Measurements from ENCODE around the gene CKM.
"Not testable (repeated sequence)": the region's sequence is repeated elsewhere in the genome, so short reads cannot be mapped to it uniquely, and the experiment has no call there.

The CKM gene

GRCh38 chr19:45314708-45315245 is 7.9 kb downstream of the CKM start:
- TF ChIP-seq CTCF (conservative IDR thresholded peaks at IDR 0.05) (no peak), ZFX (IDR thresholded peaks at IDR 0.05) (no peak)
- H3K27ac ChIP-seq = no peak overlapping the region

- H3K27ac ChIP-seq = not testable (repeated sequence)
Observed at GRCh38 chr19:45312285-45312684, 10.4 kb downstream of the CKM start.

GRCh38 chr19:45311621-45312020 is 11.1 kb downstream of the CKM start:
- TF ChIP-seq ZFX (IDR thresholded peaks at IDR 0.05) = no peak
- TF ChIP-seq CTCF (conservative IDR thresholded peaks at IDR 0.05) = no peak
- no peak overlapping the region for H3K27ac ChIP-seq

GRCh38 chr19:45309322-45309721 is 13.4 kb downstream of the CKM start:
- H3K27ac ChIP-seq = not testable (repeated sequence)

GRCh38 chr19:45307361-45307760 is 15.3 kb downstream of the CKM start:
- no peak overlapping the region for H3K27ac ChIP-seq
- TF ChIP-seq CTCF (conservative IDR thresholded peaks at IDR 0.05) = no peak
- no peak for TF ChIP-seq ZFX (IDR thresholded peaks at IDR 0.05)

- no peak for TF ChIP-seq CTCF (conservative IDR thresholded peaks at IDR 0.05)
- no peak for TF ChIP-seq ZFX (IDR thresholded peaks at IDR 0.05)
- H3K27ac ChIP-seq = no peak overlapping the region
Observed at GRCh38 chr19:45306518-45307027, 16.1 kb downstream of the CKM start.

GRCh38 chr19:45306040-45306439 is 16.6 kb downstream of the CKM start:
- no peak overlapping the region for H3K27ac ChIP-seq
- TF ChIP-seq CTCF (conservative IDR thresholded peaks at IDR 0.05) = no peak
- no peak for TF ChIP-seq ZFX (IDR thresholded peaks at IDR 0.05)

GRCh38 chr19:45305421-45305820 is 17.3 kb downstream of the CKM start:
- no peak for TF ChIP-seq ZFX (IDR thresholded peaks at IDR 0.05)
- TF ChIP-seq CTCF (conservative IDR thresholded peaks at IDR 0.05) = no peak

More at GRCh38 chr19:45305421-45305820, 17.3 kb downstream of the CKM start:
- H3K27ac ChIP-seq = no peak overlapping the region

All from C4-2B (cell line).